ENCODE measurements around the gene ROBO1. TPM values are rescaled to one million over a fixed set of nuclear protein-coding genes. Genes with fewer than 3 reads are reported as not detected.

ROBO1 gene
- total RNA-seq, 1 donor from 2014 or later: 0.64 TPM

GRCh38 chr3:79018265-79018664 is 749.5 kb downstream of the ROBO1 start:
- DNase-seq (ENCODE audit: low read depth in 2 of 2): no peak

- DNase-seq (ENCODE audit: low read depth in 2 of 2): no peak
Measured at GRCh38 chr3:79016587-79017376, 751.0 kb downstream of the ROBO1 start.

- no peak for DNase-seq (ENCODE audit: low read depth in 2 of 2)
Measured at GRCh38 chr3:79015854-79016253, 751.9 kb downstream of the ROBO1 start.

GRCh38 chr3:79012946-79013362 is 754.8 kb downstream of the ROBO1 start:
- DNase-seq (ENCODE audit: low read depth in 2 of 2): no peak

GRCh38 chr3:79012530-79012913 is 755.3 kb downstream of the ROBO1 start:
- DNase-seq (ENCODE audit: low read depth in 2 of 2): no peak

- DNase-seq (ENCODE audit: low read depth in 2 of 2): no peak
Measured at GRCh38 chr3:79011821-79012529, 755.8 kb downstream of the ROBO1 start.

GRCh38 chr3:79009861-79010260 is 757.9 kb downstream of the ROBO1 start:
- no peak for DNase-seq (ENCODE audit: low read depth in 2 of 2)

- no peak for DNase-seq (ENCODE audit: low read depth in 2 of 2)
Measured at GRCh38 chr3:79006077-79006476, 761.7 kb downstream of the ROBO1 start.

GRCh38 chr3:79005084-79005483 is 762.7 kb downstream of the ROBO1 start:
- no peak for DNase-seq (ENCODE audit: low read depth in 2 of 2)

GRCh38 chr3:79003994-79004393 is 763.8 kb downstream of the ROBO1 start:
- no peak for DNase-seq (ENCODE audit: low read depth in 2 of 2)

- no peak for DNase-seq (ENCODE audit: low read depth in 2 of 2)
Measured at GRCh38 chr3:79002465-79003372, 765.1 kb downstream of the ROBO1 start.

GRCh38 chr3:79001255-79001654 is 766.5 kb downstream of the ROBO1 start:
- DNase-seq (ENCODE audit: low read depth in 2 of 2): no peak

- DNase-seq (ENCODE audit: low read depth in 2 of 2): no peak
Measured at GRCh38 chr3:78999139-78999538, 768.7 kb downstream of the ROBO1 start.

GRCh38 chr3:78995087-78995486 is 772.7 kb downstream of the ROBO1 start:
- no peak for DNase-seq (ENCODE audit: low read depth in 2 of 2)

GRCh38 chr3:78994174-78995027 is 773.4 kb downstream of the ROBO1 start:
- DNase-seq (ENCODE audit: low read depth in 2 of 2): no peak

- DNase-seq (ENCODE audit: low read depth in 2 of 2): no peak
Measured at GRCh38 chr3:78993375-78993774, 774.4 kb downstream of the ROBO1 start.

- no peak for DNase-seq (ENCODE audit: low read depth in 2 of 2)
Measured at GRCh38 chr3:78992830-78993229, 775.0 kb downstream of the ROBO1 start.

- DNase-seq (ENCODE audit: low read depth in 2 of 2): no peak
Measured at GRCh38 chr3:78992400-78992799, 775.4 kb downstream of the ROBO1 start.

- DNase-seq (ENCODE audit: low read depth in 2 of 2): no peak
Measured at GRCh38 chr3:78991656-78992055, 776.1 kb downstream of the ROBO1 start.

- no peak for DNase-seq (ENCODE audit: low read depth in 2 of 2)
Measured at GRCh38 chr3:78990156-78990555, 777.6 kb downstream of the ROBO1 start.

GRCh38 chr3:78988324-78988723 is 779.5 kb downstream of the ROBO1 start:
- no peak for DNase-seq (ENCODE audit: low read depth in 2 of 2)

All from dermis microvascular lymphatic vessel endothelial cell (primary cell).